ENCODE measurements around the gene ABCF2. TPM values are rescaled to one million over a fixed set of nuclear protein-coding genes. Genes with fewer than 3 reads are reported as not detected.

Gene ABCF2
- polyA plus RNA-seq, 1 of the 3 experiments (the other 2 are of a cell fraction), result 75.4 TPM

DNA sequence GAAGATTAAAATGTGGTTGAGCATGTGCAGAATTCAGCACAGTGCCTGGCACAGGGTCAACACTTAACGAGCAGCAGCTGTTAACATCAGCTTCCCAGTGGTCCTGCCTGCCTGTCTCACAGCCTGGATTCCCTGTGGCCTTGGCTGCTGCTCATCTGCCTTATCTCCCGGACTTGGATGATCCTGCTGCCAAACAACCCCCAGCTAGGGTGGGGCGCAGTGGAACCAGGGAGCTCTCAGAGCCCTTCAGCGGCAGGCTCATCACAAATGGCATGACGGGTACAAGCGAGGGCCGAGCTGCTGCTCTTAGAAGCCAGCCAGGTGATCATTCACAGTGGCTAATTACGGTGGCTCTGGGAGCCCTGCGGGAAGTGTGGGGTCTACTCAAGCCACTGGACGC lies 34.5 kb upstream of the ABCF2 start:
- Histone ChIP-seq H3K9ac (no peak overlapping the region), H3K79me2 (ENCODE audit: insufficient read depth) (no peaks in the 10 kb centered on the region), H3K27me3 (ENCODE audit: insufficient read depth) (no peaks in the 10 kb centered on the region), H3K9me3 (no peaks in the 10 kb centered on the region), H4K20me1 (ENCODE audit: insufficient read depth) (no peaks in the 10 kb centered on the region), H3K4me2 (no peak overlapping the region), H3K4me3 (ENCODE audit: low read depth in 2 of 2, low read length in 1 of 2) (no peak overlapping the region), H3K36me3 (replicated peaks in 1 of 2; ENCODE audit: control insufficient read depth in 1 of 2, insufficient read depth in 2 of 2, low read length in 1 of 2) (no peaks in the 10 kb centered on the region), H3K27ac (ENCODE audit: low read depth in 2 of 2, low read length in 1 of 2) (no peak overlapping the region), H3K4me1 (ENCODE audit: control insufficient read depth in 1 of 2, insufficient read depth in 2 of 2, low read depth in 1 of 2, low read length in 1 of 2) (peaks cover 0 to 14% of the 10 kb centered on the region in 2 experiments; a peak in 1 of 4 replicates), H2AFZ (ENCODE audit: low read depth) (no peak overlapping the region), H3K9me2 (no peaks in the 10 kb centered on the region), H3F3A (replicated peaks; ENCODE audit: insufficient read depth) (no peaks in the 10 kb centered on the region)
- ChIA-PET POLR2A (interaction anchor here (0.8 to 1.6 kb wide), 5 partner anchors 8 to 148 kb away, joined by 3 to 9 read pairs (median 6); partner anchors contain the start of gene WDR86), CTCF (interaction anchor here (0.6 to 3.7 kb wide), 13 partner anchors 10 to 185 kb away, joined by 3 to 30 read pairs (median 5); no protein-coding TSS in a partner anchor)
- 32% methylated on average over 9 of the region's 10 CpGs for WGBS (ENCODE audit: low lambda C conversion rate)
- DNase-seq, result peak; percentile 86
- TF ChIP-seq FOSL2 (IDR thresholded peaks at IDR 0.05; ENCODE audit: borderline replicate concordance, low read depth) (no peak), RAD21 (IDR thresholded peaks at IDR 0.05; ENCODE audit: low read length) (peak; percentile 15; the same call in 1 of the 2 replicates), POLR2AphosphoS5 (IDR thresholded peaks at IDR 0.05; ENCODE audit: low read depth, low read length) (no peak), SIN3A (IDR thresholded peaks at IDR 0.05; ENCODE audit: borderline replicate concordance, low read depth, low read length) (no peak), FOXJ3 (CRISPR knock-in tag; IDR thresholded peaks at IDR 0.05) (0 out of 2 replicates have a peak, but pooled peaks have one; percentile 46), RCOR1 (IDR thresholded peaks at IDR 0.05; ENCODE audit: low read length) (peak; percentile 78), EP300 (IDR thresholded peaks at IDR 0.05; ENCODE audit: borderline replicate concordance in 1 of 2, low read depth in 1 of 2, low read length in 1 of 2) (peak in 1 of 2 experiments; percentile 61; a peak in 1 of 4 replicates), ELF1 (IDR thresholded peaks at IDR 0.05) (no peak), GATA2 (CRISPR knock-in tag; IDR thresholded peaks at IDR 0.05) (peak; percentile 92), MXI1 (IDR thresholded peaks at IDR 0.05; ENCODE audit: low read depth, low read length) (peak; percentile 58; the same call in 1 of the 2 replicates), EZH2phosphoT487 (IDR thresholded peaks at IDR 0.05; ENCODE audit: borderline replicate concordance, low read depth) (no peak), CHD2 (IDR thresholded peaks at IDR 0.05; ENCODE audit: low read length, partially characterized antibody) (peak; percentile 72)
- TF ChIP-seq, protein P1, sequence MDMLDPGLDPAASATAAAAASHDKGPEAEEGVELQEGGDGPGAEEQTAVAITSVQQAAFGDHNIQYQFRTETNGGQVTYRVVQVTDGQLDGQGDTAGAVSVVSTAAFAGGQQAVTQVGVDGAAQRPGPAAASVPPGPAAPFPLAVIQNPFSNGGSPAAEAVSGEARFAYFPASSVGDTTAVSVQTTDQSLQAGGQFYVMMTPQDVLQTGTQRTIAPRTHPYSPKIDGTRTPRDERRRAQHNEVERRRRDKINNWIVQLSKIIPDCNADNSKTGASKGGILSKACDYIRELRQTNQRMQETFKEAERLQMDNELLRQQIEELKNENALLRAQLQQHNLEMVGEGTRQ (IDR thresholded peaks at IDR 0.05; ENCODE audit: borderline replicate concordance, low read depth, low read length), result no peak
- TF ChIP-seq, protein P2, sequence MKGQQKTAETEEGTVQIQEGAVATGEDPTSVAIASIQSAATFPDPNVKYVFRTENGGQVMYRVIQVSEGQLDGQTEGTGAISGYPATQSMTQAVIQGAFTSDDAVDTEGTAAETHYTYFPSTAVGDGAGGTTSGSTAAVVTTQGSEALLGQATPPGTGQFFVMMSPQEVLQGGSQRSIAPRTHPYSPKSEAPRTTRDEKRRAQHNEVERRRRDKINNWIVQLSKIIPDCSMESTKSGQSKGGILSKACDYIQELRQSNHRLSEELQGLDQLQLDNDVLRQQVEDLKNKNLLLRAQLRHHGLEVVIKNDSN (IDR thresholded peaks at IDR 0.05; ENCODE audit: borderline replicate concordance, low read depth), result no peak

DNA sequence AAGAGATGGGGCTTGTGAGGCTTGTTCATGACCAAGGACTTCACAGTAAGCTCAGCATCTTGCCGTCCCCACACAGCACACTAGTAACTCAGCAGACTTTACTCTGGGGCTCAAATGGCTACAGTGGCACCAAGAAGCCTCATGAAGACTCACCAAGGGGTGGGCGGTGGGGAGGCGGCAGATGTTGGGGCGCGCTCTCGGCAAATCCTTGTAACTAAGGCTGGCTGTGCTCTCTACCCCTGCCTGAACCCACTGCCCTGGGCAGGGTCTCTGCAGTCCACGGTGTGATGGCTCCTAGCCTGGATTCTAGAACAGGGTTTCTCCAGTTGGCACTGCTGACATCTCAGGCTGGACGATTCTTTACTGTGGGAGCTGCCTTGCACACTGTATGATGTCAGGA lies 33.9 kb upstream of the ABCF2 start:
- 92% methylated on average over 7 of the region's 8 CpGs for WGBS (ENCODE audit: low lambda C conversion rate)
- TF ChIP-seq RAD21 (IDR thresholded peaks at IDR 0.05; ENCODE audit: low read length), result no peak
- no peak for TF ChIP-seq POLR2AphosphoS5 (IDR thresholded peaks at IDR 0.05; ENCODE audit: low read depth, low read length)
- TF ChIP-seq TAF1 (IDR thresholded peaks at IDR 0.05; ENCODE audit: borderline replicate concordance, low read depth, low read length), result no peak
- no peak for TF ChIP-seq TCF12 (IDR thresholded peaks at IDR 0.05)
- TF ChIP-seq MXI1 (IDR thresholded peaks at IDR 0.05; ENCODE audit: low read depth, low read length), result no peak
- ChIA-PET CTCF (interaction anchor here (1.0 to 3.7 kb wide), 10 partner anchors 10 to 82 kb away, joined by 3 to 30 read pairs (median 6); no protein-coding TSS in a partner anchor), POLR2A (interaction anchor here (0.8 to 1.6 kb wide), 5 partner anchors 9 to 149 kb away, joined by 3 to 9 read pairs (median 6); partner anchors contain the start of gene WDR86)
- no peaks in the 10 kb centered on the region for H3F3A ChIP-seq (replicated peaks; ENCODE audit: insufficient read depth)
- no peak overlapping the region for H3K4me3 ChIP-seq (ENCODE audit: low read depth in 2 of 2, low read length in 1 of 2)
- H3K9ac ChIP-seq, result no peak overlapping the region
- DNase-seq, result no peak
- no peaks in the 10 kb centered on the region for H3K36me3 ChIP-seq (replicated peaks in 1 of 2; ENCODE audit: control insufficient read depth in 1 of 2, insufficient read depth in 2 of 2, low read length in 1 of 2)
- no peaks in the 10 kb centered on the region for H3K9me3 ChIP-seq
- peaks cover 0 to 14% of the 10 kb centered on the region in 2 experiments; a peak in 1 of 4 replicates for H3K4me1 ChIP-seq (ENCODE audit: control insufficient read depth in 1 of 2, insufficient read depth in 2 of 2, low read depth in 1 of 2, low read length in 1 of 2)
- no peak overlapping the region for H3K27ac ChIP-seq (ENCODE audit: low read depth in 2 of 2, low read length in 1 of 2)
- no peak overlapping the region for H3K4me2 ChIP-seq
- no peaks in the 10 kb centered on the region for H4K20me1 ChIP-seq (ENCODE audit: insufficient read depth)
- H3K27me3 ChIP-seq (ENCODE audit: insufficient read depth), result no peaks in the 10 kb centered on the region
- no peak overlapping the region for H2AFZ ChIP-seq (ENCODE audit: low read depth)
- H3K9me2 ChIP-seq, result no peaks in the 10 kb centered on the region
- no peaks in the 10 kb centered on the region for H3K79me2 ChIP-seq (ENCODE audit: insufficient read depth)

All from SK-N-SH (cell line).